Measurements from ENCODE around the gene ZNF829.

ZNF829 gene

DNA sequence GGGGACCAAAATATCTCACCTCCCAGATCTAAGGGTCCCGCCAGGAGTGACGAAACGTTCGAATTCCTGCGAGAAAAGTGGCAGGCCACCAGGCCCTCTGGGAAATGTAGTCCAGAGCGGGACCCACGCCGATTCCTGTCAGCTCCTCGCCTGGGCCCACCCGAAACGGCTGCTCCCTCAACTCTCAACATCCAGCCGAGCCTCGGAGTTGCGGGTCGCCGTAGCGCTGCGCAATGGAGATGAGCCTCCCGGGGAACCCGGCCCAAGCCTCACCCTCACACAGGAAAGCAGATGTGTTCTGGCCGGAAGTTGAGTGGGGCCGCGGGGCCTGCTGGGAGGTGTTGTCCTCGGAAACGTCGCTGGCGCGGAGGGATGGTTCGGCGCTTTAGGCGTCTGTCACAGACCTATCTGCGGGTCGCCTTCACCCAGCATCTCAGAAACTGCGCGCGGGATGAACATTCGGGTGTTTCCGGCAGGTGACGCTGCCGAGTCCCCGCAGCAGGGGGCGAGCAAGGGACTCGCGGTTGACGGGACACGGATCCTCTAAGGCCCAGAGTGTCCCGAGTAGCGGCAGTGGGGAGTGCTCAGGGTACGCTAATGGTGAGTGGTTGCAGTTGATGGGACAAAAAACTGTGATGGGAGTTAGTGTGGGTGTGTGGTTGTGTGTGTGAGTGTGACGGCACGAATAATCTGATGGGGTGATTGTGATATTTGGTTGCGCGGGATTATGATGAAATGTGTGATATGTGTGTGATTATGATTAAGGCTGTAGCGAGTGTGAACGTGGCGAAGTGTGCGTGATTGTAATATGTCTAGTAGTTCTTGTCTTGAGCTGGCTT, at the start of gene ZNF829, which contains the start of gene ZNF568:
Gene ZNF829, minus strand, starts transcription at position 300 of the 839 bp plus-strand sequence. CDS start 1,124 bp downstream, outside the sequence.
Gene ZNF568, plus strand, starts transcription at position 341 of the 839 bp plus-strand sequence. CDS start 6,439 bp downstream, outside the sequence.
- Mint-ChIP-seq H3K27me3 (ENCODE audit: low read depth) (no peaks in the 10 kb centered on the region), H3K4me3 (peak within 1 kb of the TSS; percentile 92 to 96 (median 95)), H3K36me3 (ENCODE audit: low read depth) (peaks cover 93% of the 10 kb centered on the region), H3K27ac (peak within 1 kb of the TSS; percentile 88 to 93 (median 92)), H3K4me1 (peaks cover 13% of the 10 kb centered on the region), H3K9me3 (peaks cover 62% of the 10 kb centered on the region)
- TF ChIP-seq, protein P1, sequence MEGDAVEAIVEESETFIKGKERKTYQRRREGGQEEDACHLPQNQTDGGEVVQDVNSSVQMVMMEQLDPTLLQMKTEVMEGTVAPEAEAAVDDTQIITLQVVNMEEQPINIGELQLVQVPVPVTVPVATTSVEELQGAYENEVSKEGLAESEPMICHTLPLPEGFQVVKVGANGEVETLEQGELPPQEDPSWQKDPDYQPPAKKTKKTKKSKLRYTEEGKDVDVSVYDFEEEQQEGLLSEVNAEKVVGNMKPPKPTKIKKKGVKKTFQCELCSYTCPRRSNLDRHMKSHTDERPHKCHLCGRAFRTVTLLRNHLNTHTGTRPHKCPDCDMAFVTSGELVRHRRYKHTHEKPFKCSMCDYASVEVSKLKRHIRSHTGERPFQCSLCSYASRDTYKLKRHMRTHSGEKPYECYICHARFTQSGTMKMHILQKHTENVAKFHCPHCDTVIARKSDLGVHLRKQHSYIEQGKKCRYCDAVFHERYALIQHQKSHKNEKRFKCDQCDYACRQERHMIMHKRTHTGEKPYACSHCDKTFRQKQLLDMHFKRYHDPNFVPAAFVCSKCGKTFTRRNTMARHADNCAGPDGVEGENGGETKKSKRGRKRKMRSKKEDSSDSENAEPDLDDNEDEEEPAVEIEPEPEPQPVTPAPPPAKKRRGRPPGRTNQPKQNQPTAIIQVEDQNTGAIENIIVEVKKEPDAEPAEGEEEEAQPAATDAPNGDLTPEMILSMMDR (IDR thresholded peaks at IDR 0.05; ENCODE audit: unreplicated experiment in 3 of 3), result peak; percentile 49 to 68 (median 60)

DNA sequence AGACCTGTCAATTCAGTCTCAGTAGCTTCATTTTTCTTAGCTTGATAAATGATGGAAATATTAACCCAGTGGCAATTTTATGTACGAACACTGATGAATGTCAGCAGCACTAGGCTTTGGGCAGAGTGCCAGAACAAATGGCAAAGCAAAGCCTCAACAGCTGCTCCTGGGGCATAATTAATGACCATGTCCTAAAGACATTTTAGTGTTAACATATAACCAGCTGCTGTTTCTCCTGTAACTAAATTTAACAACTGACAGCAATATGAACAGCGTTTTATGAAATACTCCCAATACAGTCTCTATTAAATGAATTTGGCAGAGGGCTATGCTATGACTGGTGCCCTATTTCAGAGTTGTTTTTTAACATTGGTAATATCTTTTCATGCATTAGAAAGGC, 47.2 kb upstream of the ZNF829 start:
- peaks cover 21% of the 10 kb centered on the region for H3K36me3 Mint-ChIP-seq (ENCODE audit: low read depth)

DNA sequence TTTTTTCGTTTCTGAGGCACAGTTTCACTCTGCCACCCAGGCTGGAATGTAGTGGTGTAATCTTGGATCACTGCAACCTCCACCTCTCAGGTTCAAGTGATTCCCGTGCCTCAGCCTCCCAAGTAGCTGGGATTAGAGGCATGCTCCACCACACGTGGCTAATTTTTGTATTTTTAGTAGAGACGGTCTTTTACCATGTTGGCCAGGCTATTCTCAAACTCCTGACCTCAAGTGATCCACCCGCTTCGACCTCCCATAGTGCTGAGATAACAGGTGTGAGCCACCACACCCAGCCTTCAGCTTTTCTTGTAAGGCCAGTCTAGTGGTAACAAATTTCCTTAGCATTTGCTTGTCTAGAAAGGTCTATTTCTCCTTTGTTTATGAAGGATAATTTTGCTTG, 46.3 kb upstream of the ZNF829 start:
- H3K27ac Mint-ChIP-seq, result no peak overlapping the region
- H3K36me3 Mint-ChIP-seq (ENCODE audit: low read depth), result peaks cover 28% of the 10 kb centered on the region
- H3K4me1 Mint-ChIP-seq, result peaks cover 14% of the 10 kb centered on the region
- H3K4me3 Mint-ChIP-seq, result no peak overlapping the region
- no peaks in the 10 kb centered on the region for H3K27me3 Mint-ChIP-seq (ENCODE audit: low read depth)
- peaks cover 57% of the 10 kb centered on the region for H3K9me3 Mint-ChIP-seq
- TF ChIP-seq, protein P1 (IDR thresholded peaks at IDR 0.05; ENCODE audit: unreplicated experiment in 3 of 3), result no peak

More for the DNA sequence above, 47.2 kb upstream of the ZNF829 start:
- Mint-ChIP-seq H3K4me3 (peak overlapping the region in 1 of 3 experiments; percentile 62), H3K4me1 (peaks cover 14% of the 10 kb centered on the region), H3K9me3 (peaks cover 54% of the 10 kb centered on the region), H3K27me3 (ENCODE audit: low read depth) (no peaks in the 10 kb centered on the region), H3K27ac (peak overlapping the region; percentile 77 to 83 (median 83))
- TF ChIP-seq, protein P1 (IDR thresholded peaks at IDR 0.05; ENCODE audit: unreplicated experiment in 3 of 3), result no peak

DNA sequence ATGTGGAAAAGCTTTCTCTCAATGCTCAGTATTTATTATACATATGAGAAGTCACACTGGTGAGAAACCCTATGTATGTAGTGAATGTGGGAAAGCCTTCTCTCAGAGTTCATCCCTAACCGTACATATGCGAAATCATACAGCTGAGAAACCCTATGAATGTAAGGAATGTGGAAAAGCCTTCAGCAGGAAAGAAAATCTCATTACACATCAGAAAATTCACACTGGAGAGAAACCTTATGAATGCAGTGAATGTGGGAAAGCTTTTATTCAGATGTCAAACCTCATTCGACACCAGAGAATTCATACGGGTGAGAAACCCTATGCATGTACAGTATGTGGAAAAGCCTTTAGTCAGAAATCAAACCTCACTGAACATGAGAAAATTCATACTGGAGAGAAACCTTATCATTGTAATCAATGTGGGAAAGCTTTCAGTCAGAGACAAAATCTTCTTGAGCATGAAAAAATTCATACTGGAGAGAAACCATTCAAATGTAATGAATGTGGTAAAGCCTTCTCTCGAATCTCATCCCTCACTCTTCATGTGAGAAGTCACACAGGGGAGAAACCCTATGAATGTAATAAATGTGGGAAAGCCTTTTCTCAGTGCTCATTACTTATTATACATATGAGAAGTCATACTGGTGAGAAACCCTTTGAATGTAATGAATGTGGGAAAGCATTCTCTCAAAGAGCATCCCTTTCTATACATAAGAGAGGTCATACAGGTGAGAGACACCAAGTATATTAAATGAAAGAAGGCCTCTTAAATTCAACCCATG, 34.4 kb upstream of the ZNF829 start:
- TF ChIP-seq, protein P1 (IDR thresholded peaks at IDR 0.05; ENCODE audit: unreplicated experiment in 3 of 3), result no peak
- no peak overlapping the region for H3K27ac Mint-ChIP-seq
- H3K9me3 Mint-ChIP-seq, result peaks cover 56% of the 10 kb centered on the region
- H3K4me3 Mint-ChIP-seq, result no peak overlapping the region
- peaks cover 74% of the 10 kb centered on the region for H3K36me3 Mint-ChIP-seq (ENCODE audit: low read depth)
- no peaks in the 10 kb centered on the region for H3K27me3 Mint-ChIP-seq (ENCODE audit: low read depth)
- no peaks in the 10 kb centered on the region for H3K4me1 Mint-ChIP-seq

DNA sequence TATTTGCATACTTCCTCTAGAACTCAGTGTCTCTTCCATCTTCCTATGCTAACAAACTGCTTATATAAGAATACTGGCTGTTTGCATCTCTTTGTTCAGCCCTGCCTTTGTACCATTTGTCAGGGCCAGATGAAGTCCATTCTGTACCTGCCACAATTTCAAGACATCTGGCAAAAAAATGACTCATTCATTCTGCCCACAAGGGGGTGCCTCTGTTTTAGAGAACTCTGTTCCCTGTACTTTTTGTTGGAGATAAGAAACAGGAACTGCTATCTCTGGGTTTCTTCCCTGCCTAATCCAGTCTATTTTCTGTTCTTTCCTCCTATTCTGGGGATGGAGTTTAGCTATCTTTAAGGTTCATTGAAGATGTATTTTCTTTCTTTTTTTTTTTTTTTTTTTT, 23.1 kb upstream of the ZNF829 start:
- Mint-ChIP-seq H3K4me3 (no peak overlapping the region), H3K9me3 (peaks cover 57% of the 10 kb centered on the region), H3K36me3 (ENCODE audit: low read depth) (peaks cover 94% of the 10 kb centered on the region), H3K27ac (no peak overlapping the region), H3K4me1 (no peaks in the 10 kb centered on the region), H3K27me3 (ENCODE audit: low read depth) (no peaks in the 10 kb centered on the region)
- TF ChIP-seq, protein P1 (IDR thresholded peaks at IDR 0.05; ENCODE audit: unreplicated experiment in 3 of 3), result no peak

All from nephron (organoid).